Breast epithelium (tissue), 4 donors: ENCODE data around the gene FFAR1. TPM values are rescaled to one million over a fixed set of nuclear protein-coding genes. Genes with fewer than 3 reads are reported as not detected.

Experiments
- DNase-seq, 2 donors: peaks; one replicate each; pipeline ENCODE4 v3.0.0-alpha.2; 2019; ENCODE audit warnings: low spot score in 2 of 2
- H3K27ac ChIP-seq, 2 donors: fragments of 200-600 bp; sonication (generic) in 1 of 2; one replicate each; pipeline ENCODE4 v1.5.1; 2016 to 2019; ENCODE audit warnings: mild to moderate bottlenecking in 1 of 2
- H3K27me3 ChIP-seq, 2 donors: fragments of 200-600 bp; sonication (generic) in 1 of 2; one replicate each; pipeline versions ENCODE4 v1.5.1 to v1.6.0; 2017 to 2019; ENCODE audit warnings: control low read depth in 1 of 2, mild to moderate bottlenecking in 1 of 2
- H3K36me3 ChIP-seq: fragments of 200-600 bp; one replicate; pipeline ENCODE4 v1.5.1; 2019
- H3K4me1 ChIP-seq, 2 donors: fragments of 200-600 bp; sonication (generic); one replicate each; pipeline ENCODE4 v1.5.1; 2016 to 2019; ENCODE audit warnings: control low read depth in 1 of 2
- H3K4me3 ChIP-seq, 3 donors: fragments of 200-600 bp; sonication (generic); 1 replicate in 2 of 3; 2 replicates in 1 of 3; pipeline ENCODE4 v1.5.1; 2016 to 2019; ENCODE audit warnings: mild to moderate bottlenecking in 3 of 3, moderate library complexity in 2 of 3
- H3K9me3 ChIP-seq, 2 donors: fragments of 200-600 bp; sonication (generic) in 1 of 2; one replicate each; pipeline ENCODE4 v1.5.1; 2016 to 2019; ENCODE audit warnings: control low read depth in 1 of 2
- CTCF ChIP-seq, 3 donors: fragments of 450-650 bp; IDR thresholded peaks; one replicate each; pipeline ENCODE4 v1.5.1; 2016 to 2017; ENCODE audit warnings: antibody characterized with exemption in 3 of 3, mild to moderate bottlenecking in 3 of 3, moderate library complexity in 3 of 3
- POLR2A ChIP-seq: fragments of 450-650 bp; IDR thresholded peaks from one replicate; pipeline ENCODE4 v1.6.1; 2016; ENCODE audit warnings: antibody characterized with exemption, mild to moderate bottlenecking, moderate library complexity
- POLR2AphosphoS5 ChIP-seq, 3 donors: sonication (generic); formaldehyde crosslinking; IDR thresholded peaks; one replicate each; pipeline ENCODE4 v1.6.1; 2017; ENCODE audit warnings: antibody characterized with exemption in 3 of 3
- intact Hi-C: fragments of 100-400 bp; cut with DNase I; formaldehyde crosslinking; loops from one replicate; pipeline ENCODE4 v1.15.1; 2023; ENCODE audit warnings: low total_unique reads
- total RNA-seq, 3 donors: library from RNA; depleted of rRNA; stranded (reverse); fragments of >200 nt; gene quantifications; one replicate each; pipeline ENCODE4 v1.1.0, GENCODE V29; 2016

The FFAR1 gene
- total RNA-seq, 3 donors from 2014 or later: not detected

GRCh38 chr19:35362261-35363000 is 14.7 kb downstream of the FFAR1 start:
- DNase-seq: peak in 1 of 2 donors; percentile 30
- H3K9me3 ChIP-seq: no peaks in the 10 kb centered on the region
- peaks cover 0 to 3% of the 10 kb centered on the region in 2 donors for H3K27me3 ChIP-seq
- no peak overlapping the region for H3K27ac ChIP-seq
- H3K36me3 ChIP-seq: no peaks in the 10 kb centered on the region
- no peak overlapping the region for H3K4me3 ChIP-seq
- intact Hi-C loops: no loop called here
- no peaks in the 10 kb centered on the region for H3K4me1 ChIP-seq
- TF ChIP-seq CTCF (IDR thresholded peaks at IDR 0.05): no peak
- no peak for TF ChIP-seq POLR2AphosphoS5 (IDR thresholded peaks at IDR 0.05)
- TF ChIP-seq POLR2A: no peak

GRCh38 chr19:35363001-35363590 is 15.4 kb downstream of the FFAR1 start:
- no peak for TF ChIP-seq CTCF (IDR thresholded peaks at IDR 0.05)
- TF ChIP-seq POLR2AphosphoS5 (IDR thresholded peaks at IDR 0.05): no peak
- no peak for TF ChIP-seq POLR2A
- Histone ChIP-seq H3K36me3 (no peaks in the 10 kb centered on the region), H3K9me3 (no peaks in the 10 kb centered on the region), H3K4me1 (no peaks in the 10 kb centered on the region), H3K4me3 (no peak overlapping the region), H3K27me3 (peaks cover 0 to 3% of the 10 kb centered on the region in 2 donors), H3K27ac (no peak overlapping the region)
- intact Hi-C loops: no loop called here
- peak in 1 of 2 donors; percentile 38 for DNase-seq

GRCh38 chr19:35363711-35364425 is 16.2 kb downstream of the FFAR1 start:
- Histone ChIP-seq H3K27me3 (peaks cover 0 to 3% of the 10 kb centered on the region in 2 donors), H3K4me1 (no peaks in the 10 kb centered on the region), H3K9me3 (no peaks in the 10 kb centered on the region), H3K27ac (no peak overlapping the region), H3K4me3 (no peak overlapping the region), H3K36me3 (no peaks in the 10 kb centered on the region)
- intact Hi-C loops: no loop called here
- TF ChIP-seq POLR2A (no peak), CTCF (IDR thresholded peaks at IDR 0.05) (no peak), POLR2AphosphoS5 (IDR thresholded peaks at IDR 0.05) (no peak)
- DNase-seq: peak in 1 of 2 donors; percentile 37

- no peaks in the 10 kb centered on the region for H3K4me1 ChIP-seq
- no peaks in the 10 kb centered on the region for H3K9me3 ChIP-seq
- DNase-seq: peak in 1 of 2 donors; percentile 6
- intact Hi-C loops: no loop called here
- H3K27ac ChIP-seq: no peak overlapping the region
- H3K4me3 ChIP-seq: no peak overlapping the region
- TF ChIP-seq POLR2A: no peak
- TF ChIP-seq POLR2AphosphoS5 (IDR thresholded peaks at IDR 0.05): no peak
- no peak for TF ChIP-seq CTCF (IDR thresholded peaks at IDR 0.05)
- no peaks in the 10 kb centered on the region for H3K36me3 ChIP-seq
- peaks cover 0 to 3% of the 10 kb centered on the region in 2 donors for H3K27me3 ChIP-seq
Observed at GRCh38 chr19:35365303-35365702, 17.6 kb downstream of the FFAR1 start.

GRCh38 chr19:35368378-35368777 is 20.7 kb downstream of the FFAR1 start:
- intact Hi-C loops: no loop called here
- Histone ChIP-seq H3K9me3 (no peaks in the 10 kb centered on the region), H3K36me3 (no peaks in the 10 kb centered on the region), H3K27me3 (no peaks in the 10 kb centered on the region), H3K4me1 (no peaks in the 10 kb centered on the region), H3K4me3 (no peak overlapping the region), H3K27ac (no peak overlapping the region)
- no peak for DNase-seq
- no peak for TF ChIP-seq POLR2AphosphoS5 (IDR thresholded peaks at IDR 0.05)
- TF ChIP-seq POLR2A: no peak
- no peak for TF ChIP-seq CTCF (IDR thresholded peaks at IDR 0.05)
